ENCODE data around the gene DUSP6.

DUSP6 gene

DNA sequence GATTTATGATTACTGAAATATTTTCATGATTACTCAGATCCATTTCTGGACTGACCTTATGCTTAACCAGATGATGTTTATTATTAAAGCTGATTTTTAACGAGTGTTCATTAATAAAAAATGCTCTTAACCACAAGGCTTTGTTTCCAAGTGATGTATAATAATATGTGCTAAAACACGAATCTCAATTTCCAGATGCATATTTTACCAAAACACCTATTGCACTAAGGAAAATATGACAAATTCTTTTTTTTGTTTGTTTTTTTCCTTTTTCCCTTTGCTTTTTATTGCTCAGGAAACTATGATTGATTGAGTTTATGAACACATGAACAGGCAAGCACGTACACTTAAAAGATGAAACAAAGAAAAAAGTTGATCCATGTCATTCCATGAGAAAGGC lies 16.9 kb upstream of the DUSP6 start:
- H3K4me2 ChIP-seq (ENCODE audit: low read depth, low read length) = no peak overlapping the region
- no peak for TF ChIP-seq CTCF (IDR thresholded peaks at IDR 0.05; ENCODE audit: low read length)
- TF ChIP-seq EZH2phosphoT487 (IDR thresholded peaks at IDR 0.05; ENCODE audit: low read length) = no peak
- no peak for TF ChIP-seq EZH2 (optimal IDR thresholded peaks at IDR 0.05; ENCODE audit: low read depth, low read length)

GRCh38 chr12:89368391-89368790 lies 16.1 kb upstream of the DUSP6 start:
- H3K4me2 ChIP-seq (ENCODE audit: low read depth, low read length) = no peak overlapping the region
- H3K9ac ChIP-seq (ENCODE audit: low read length) = no peak overlapping the region
- H3K27me3 ChIP-seq (replicated peaks; ENCODE audit: insufficient read depth, low read length) = no peaks in the 10 kb centered on the region
- no peak overlapping the region for H2AFZ ChIP-seq (ENCODE audit: low read length)
- no peaks in the 10 kb centered on the region for H3K79me2 ChIP-seq (ENCODE audit: low read length)
- H3K4me3 ChIP-seq (ENCODE audit: low read length) = no peak overlapping the region
- H3K9me3 ChIP-seq (replicated peaks; ENCODE audit: insufficient read depth, low read length) = no peaks in the 10 kb centered on the region
- no peak overlapping the region for H3K27ac ChIP-seq (ENCODE audit: low read length)
- H4K20me1 ChIP-seq (ENCODE audit: insufficient read depth, low read length) = no peaks in the 10 kb centered on the region
- H3F3A ChIP-seq (ENCODE audit: insufficient read depth, low read length) = no peaks in the 10 kb centered on the region
- H3K36me3 ChIP-seq (replicated peaks; ENCODE audit: insufficient read depth, low read length) = no peaks in the 10 kb centered on the region
- no peaks in the 10 kb centered on the region for H3K9me2 ChIP-seq (replicated peaks; ENCODE audit: insufficient read depth, low read length)
- no peak for DNase-seq
- H3K4me1 ChIP-seq (ENCODE audit: low read length) = no peaks in the 10 kb centered on the region
- TF ChIP-seq CTCF (IDR thresholded peaks at IDR 0.05; ENCODE audit: low read length) = no peak

More for the DNA sequence above, 16.9 kb upstream of the DUSP6 start:
- Histone ChIP-seq H3F3A (ENCODE audit: insufficient read depth, low read length) (no peaks in the 10 kb centered on the region), H3K79me2 (ENCODE audit: low read length) (no peaks in the 10 kb centered on the region), H3K9me3 (replicated peaks; ENCODE audit: insufficient read depth, low read length) (no peaks in the 10 kb centered on the region), H3K4me1 (ENCODE audit: low read length) (no peaks in the 10 kb centered on the region), H3K4me3 (ENCODE audit: low read length) (no peak overlapping the region), H3K27ac (ENCODE audit: low read length) (no peak overlapping the region), H3K9me2 (replicated peaks; ENCODE audit: insufficient read depth, low read length) (no peaks in the 10 kb centered on the region), H3K27me3 (replicated peaks; ENCODE audit: insufficient read depth, low read length) (no peaks in the 10 kb centered on the region), H4K20me1 (ENCODE audit: insufficient read depth, low read length) (no peaks in the 10 kb centered on the region), H2AFZ (ENCODE audit: low read length) (no peak overlapping the region), H3K36me3 (replicated peaks; ENCODE audit: insufficient read depth, low read length) (no peaks in the 10 kb centered on the region), H3K9ac (ENCODE audit: low read length) (no peak overlapping the region)
- no peak for DNase-seq

GRCh38 chr12:89366676-89367364 lies 14.5 kb upstream of the DUSP6 start:
- H3F3A ChIP-seq (ENCODE audit: insufficient read depth, low read length) = no peaks in the 10 kb centered on the region
- no peak for TF ChIP-seq EZH2 (optimal IDR thresholded peaks at IDR 0.05; ENCODE audit: low read depth, low read length)
- H3K4me1 ChIP-seq (ENCODE audit: low read length) = no peaks in the 10 kb centered on the region
- H4K20me1 ChIP-seq (ENCODE audit: insufficient read depth, low read length) = no peaks in the 10 kb centered on the region
- H3K4me2 ChIP-seq (ENCODE audit: low read depth, low read length) = no peak overlapping the region
- no peaks in the 10 kb centered on the region for H3K9me2 ChIP-seq (replicated peaks; ENCODE audit: insufficient read depth, low read length)
- no peaks in the 10 kb centered on the region for H3K36me3 ChIP-seq (replicated peaks; ENCODE audit: insufficient read depth, low read length)
- no peak for DNase-seq
- H3K27ac ChIP-seq (ENCODE audit: low read length) = no peak overlapping the region
- no peaks in the 10 kb centered on the region for H3K9me3 ChIP-seq (replicated peaks; ENCODE audit: insufficient read depth, low read length)
- no peaks in the 10 kb centered on the region for H3K79me2 ChIP-seq (ENCODE audit: low read length)
- no peak overlapping the region for H3K4me3 ChIP-seq (ENCODE audit: low read length)
- no peak overlapping the region for H2AFZ ChIP-seq (ENCODE audit: low read length)
- H3K27me3 ChIP-seq (replicated peaks; ENCODE audit: insufficient read depth, low read length) = no peaks in the 10 kb centered on the region
- H3K9ac ChIP-seq (ENCODE audit: low read length) = no peak overlapping the region

- Histone ChIP-seq H4K20me1 (ENCODE audit: insufficient read depth, low read length) (no peaks in the 10 kb centered on the region), H3K79me2 (ENCODE audit: low read length) (no peaks in the 10 kb centered on the region), H3K27me3 (replicated peaks; ENCODE audit: insufficient read depth, low read length) (no peaks in the 10 kb centered on the region), H3K4me1 (ENCODE audit: low read length) (no peaks in the 10 kb centered on the region), H3K4me2 (ENCODE audit: low read depth, low read length) (no peak overlapping the region), H3K36me3 (replicated peaks; ENCODE audit: insufficient read depth, low read length) (no peaks in the 10 kb centered on the region), H2AFZ (ENCODE audit: low read length) (no peak overlapping the region), H3K4me3 (ENCODE audit: low read length) (no peak overlapping the region), H3K27ac (ENCODE audit: low read length) (no peak overlapping the region), H3K9me2 (replicated peaks; ENCODE audit: insufficient read depth, low read length) (no peaks in the 10 kb centered on the region), H3K9ac (ENCODE audit: low read length) (no peak overlapping the region), H3K9me3 (replicated peaks; ENCODE audit: insufficient read depth, low read length) (no peaks in the 10 kb centered on the region), H3F3A (ENCODE audit: insufficient read depth, low read length) (no peaks in the 10 kb centered on the region)
- no peak for TF ChIP-seq EZH2 (optimal IDR thresholded peaks at IDR 0.05; ENCODE audit: low read depth, low read length)
- TF ChIP-seq CTCF (IDR thresholded peaks at IDR 0.05; ENCODE audit: low read length) = no peak
- TF ChIP-seq EZH2phosphoT487 (IDR thresholded peaks at IDR 0.05; ENCODE audit: low read length) = no peak
- no peak for DNase-seq
Observed at GRCh38 chr12:89364631-89365030, 12.3 kb upstream of the DUSP6 start.
